HepG2 (cell line): ENCODE measurements around the gene ANKS3. TPM values are rescaled to one million over a fixed set of nuclear protein-coding genes. Genes with fewer than 3 reads are reported as not detected.
A peak's percentile ranks its signal among the peaks of the same experiment; 100 is the strongest.

ENCODE experiments used
- CREM ChIP-seq, 2 experiments: sonication (generic) in 1 of 2; formaldehyde crosslinking in 1 of 2; IDR thresholded peaks; 2 replicates each; pipeline versions ENCODE4 v1.4.0 to v1.6.1; 2016 to 2020; ENCODE audit warnings: antibody characterized with exemption in 1 of 2, mild to moderate bottlenecking in 1 of 2, missing genetic modification reagents in 1 of 2
- EEA1 ChIP-seq: sonication (generic); formaldehyde crosslinking; IDR thresholded peaks from 2 replicates; pipeline ENCODE4 v1.5.1; 2020; ENCODE audit warnings: mild to moderate bottlenecking, missing genetic modification reagents, borderline replicate concordance
- HMG20B ChIP-seq: conservative IDR thresholded peaks from 2 replicates; pipeline ENCODE4 v1.6.1; 2016; ENCODE audit warnings: missing genetic modification reagents, missing compliant biosample characterization
- PCBP2 ChIP-seq: fragments of 200-400 bp; formaldehyde crosslinking; optimal IDR thresholded peaks from 2 replicates; pipeline ENCODE3; 2018; ENCODE audit warnings: low read length, low read depth; ENCODE audit not compliant: poor library complexity, severe bottlenecking
- POLR2AphosphoS5 ChIP-seq: IDR thresholded peaks from 2 replicates; pipeline ENCODE4 v1.6.1; 2012; ENCODE audit warnings: low read depth, low read length
- ZNF317 ChIP-seq: sonication (generic); formaldehyde crosslinking; IDR thresholded peaks from 2 replicates; pipeline ENCODE4 v1.5.0; 2020; ENCODE audit warnings: mild to moderate bottlenecking, missing genetic modification reagents
- ZNF333 ChIP-seq: sonication (generic); formaldehyde crosslinking; IDR thresholded peaks from 2 replicates; pipeline ENCODE4 v1.4.0; 2020; ENCODE audit warnings: mild to moderate bottlenecking, missing genetic modification reagents, borderline replicate concordance
- ZNF441 ChIP-seq: sonication (generic); formaldehyde crosslinking; IDR thresholded peaks from 2 replicates; pipeline ENCODE4 v1.7.0; 2021; ENCODE audit warnings: missing genetic modification reagents, borderline replicate concordance
- ZNF550 ChIP-seq: sonication (generic); formaldehyde crosslinking; IDR thresholded peaks from 2 replicates; pipeline ENCODE4 v1.4.0; 2020; ENCODE audit warnings: mild to moderate bottlenecking, missing genetic modification reagents, borderline replicate concordance
- polyA plus RNA-seq, 8 experiments: library from polyadenylated mRNA; depleted of rRNA in 3 of 8; stranded (reverse) in 7 of 8; unstranded in 1 of 8; fragments of >200 nt; fragmentation: Illumina TruSeq in 4 of 8; extraction: Trizol in 4 of 8; gene quantifications; 2 replicates each; pipeline versions ENCODE4 v1.2.1 to v1.2.3, GENCODE V29; 2011 to 2016; ENCODE audit warnings: low read depth in 4 of 8, missing spikeins in 1 of 8, mixed read lengths in 1 of 8; ENCODE audit not compliant: insufficient read depth in 1 of 8
- total RNA-seq, 5 experiments: library from RNA; depleted of rRNA; stranded (reverse); fragments of >200 nt; fragmentation: Illumina TruSeq; extraction: Trizol; gene quantifications; 2 replicates each; pipeline ENCODE4 v1.2.3, GENCODE V29; 2016; ENCODE audit warnings: low read depth in 1 of 5
- TF ChIP-seq, protein P1 (sequence below): sonication (generic); formaldehyde crosslinking; IDR thresholded peaks from one replicate; pipeline ENCODE4 v1.5.1; 2020; ENCODE audit warnings: mild to moderate bottlenecking, missing genetic modification reagents; ENCODE audit errors: not compliant biosample characterization
- TF ChIP-seq, protein P2 (sequence below): IDR thresholded peaks from 2 replicates; pipeline ENCODE4 v1.6.1; 2016
- TF ChIP-seq, protein P3 (sequence below): sonication (generic); formaldehyde crosslinking; IDR thresholded peaks from 2 replicates; pipeline ENCODE4 v1.8.0; 2022; ENCODE audit warnings: mild to moderate bottlenecking, missing genetic modification reagents
- TF ChIP-seq, protein P4 (sequence below): sonication (generic); formaldehyde crosslinking; IDR thresholded peaks from 2 replicates; pipeline ENCODE4 v1.5.1; 2020; ENCODE audit warnings: mild to moderate bottlenecking, missing genetic modification reagents, borderline replicate concordance
- TF ChIP-seq, protein P5 (sequence below): sonication (generic); formaldehyde crosslinking; IDR thresholded peaks from 2 replicates; pipeline ENCODE4 v1.4.0; 2020; ENCODE audit warnings: missing genetic modification reagents

The ANKS3 gene
- total and polyA plus RNA-seq, 2 of the 13 experiments (the other 11 are each of a cell fraction or from before 2014, with no cell fraction given), result 11.4 to 15.9 TPM

DNA sequence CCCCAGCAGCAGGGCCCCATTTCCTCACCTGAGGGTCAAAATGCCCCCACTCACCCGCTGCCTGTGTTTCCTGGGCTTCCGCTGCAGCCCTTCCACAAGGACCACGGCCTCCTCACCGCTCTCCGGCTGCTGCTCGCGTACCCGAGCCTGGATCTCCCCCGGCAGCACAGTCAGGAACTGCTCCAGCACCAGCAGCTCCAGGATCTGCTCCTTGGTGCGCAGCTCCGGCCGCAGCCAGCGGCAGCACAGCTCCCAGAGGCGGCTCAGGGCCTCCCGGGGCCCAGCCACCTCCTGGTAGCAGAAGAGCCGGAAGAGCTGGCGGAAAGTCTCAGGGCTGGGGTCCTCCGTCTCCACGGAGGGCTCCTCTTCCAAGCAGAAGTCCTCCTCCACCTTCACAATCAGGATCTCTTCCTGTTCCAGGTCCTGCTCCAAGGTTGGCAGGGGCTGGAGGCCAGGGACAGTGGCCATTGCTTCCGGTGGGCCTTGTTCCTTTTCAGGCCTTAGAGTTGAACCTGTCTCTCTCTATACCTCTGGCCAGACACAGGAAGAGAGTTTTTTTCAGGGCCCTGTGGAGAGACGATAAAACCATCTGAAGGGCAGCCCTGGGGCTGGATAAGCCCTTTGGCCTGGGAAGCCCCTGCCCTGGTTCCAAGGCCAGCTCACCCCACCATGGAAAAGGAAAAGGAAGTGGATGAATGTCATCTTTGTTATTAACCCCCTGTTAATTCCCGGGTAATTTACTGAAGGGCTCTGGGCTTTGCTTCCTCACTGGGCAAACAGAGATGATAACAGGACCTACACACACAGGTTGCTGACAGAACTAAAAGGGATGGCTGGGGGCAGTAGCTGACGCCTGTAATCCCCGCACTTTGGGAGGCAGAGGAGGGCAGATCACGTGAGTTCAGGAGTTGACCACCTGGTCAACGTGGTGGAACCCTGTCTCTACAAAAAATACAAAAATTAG lies 31.7 kb upstream of the ANKS3 start (continued):
- TF ChIP-seq, protein P1, sequence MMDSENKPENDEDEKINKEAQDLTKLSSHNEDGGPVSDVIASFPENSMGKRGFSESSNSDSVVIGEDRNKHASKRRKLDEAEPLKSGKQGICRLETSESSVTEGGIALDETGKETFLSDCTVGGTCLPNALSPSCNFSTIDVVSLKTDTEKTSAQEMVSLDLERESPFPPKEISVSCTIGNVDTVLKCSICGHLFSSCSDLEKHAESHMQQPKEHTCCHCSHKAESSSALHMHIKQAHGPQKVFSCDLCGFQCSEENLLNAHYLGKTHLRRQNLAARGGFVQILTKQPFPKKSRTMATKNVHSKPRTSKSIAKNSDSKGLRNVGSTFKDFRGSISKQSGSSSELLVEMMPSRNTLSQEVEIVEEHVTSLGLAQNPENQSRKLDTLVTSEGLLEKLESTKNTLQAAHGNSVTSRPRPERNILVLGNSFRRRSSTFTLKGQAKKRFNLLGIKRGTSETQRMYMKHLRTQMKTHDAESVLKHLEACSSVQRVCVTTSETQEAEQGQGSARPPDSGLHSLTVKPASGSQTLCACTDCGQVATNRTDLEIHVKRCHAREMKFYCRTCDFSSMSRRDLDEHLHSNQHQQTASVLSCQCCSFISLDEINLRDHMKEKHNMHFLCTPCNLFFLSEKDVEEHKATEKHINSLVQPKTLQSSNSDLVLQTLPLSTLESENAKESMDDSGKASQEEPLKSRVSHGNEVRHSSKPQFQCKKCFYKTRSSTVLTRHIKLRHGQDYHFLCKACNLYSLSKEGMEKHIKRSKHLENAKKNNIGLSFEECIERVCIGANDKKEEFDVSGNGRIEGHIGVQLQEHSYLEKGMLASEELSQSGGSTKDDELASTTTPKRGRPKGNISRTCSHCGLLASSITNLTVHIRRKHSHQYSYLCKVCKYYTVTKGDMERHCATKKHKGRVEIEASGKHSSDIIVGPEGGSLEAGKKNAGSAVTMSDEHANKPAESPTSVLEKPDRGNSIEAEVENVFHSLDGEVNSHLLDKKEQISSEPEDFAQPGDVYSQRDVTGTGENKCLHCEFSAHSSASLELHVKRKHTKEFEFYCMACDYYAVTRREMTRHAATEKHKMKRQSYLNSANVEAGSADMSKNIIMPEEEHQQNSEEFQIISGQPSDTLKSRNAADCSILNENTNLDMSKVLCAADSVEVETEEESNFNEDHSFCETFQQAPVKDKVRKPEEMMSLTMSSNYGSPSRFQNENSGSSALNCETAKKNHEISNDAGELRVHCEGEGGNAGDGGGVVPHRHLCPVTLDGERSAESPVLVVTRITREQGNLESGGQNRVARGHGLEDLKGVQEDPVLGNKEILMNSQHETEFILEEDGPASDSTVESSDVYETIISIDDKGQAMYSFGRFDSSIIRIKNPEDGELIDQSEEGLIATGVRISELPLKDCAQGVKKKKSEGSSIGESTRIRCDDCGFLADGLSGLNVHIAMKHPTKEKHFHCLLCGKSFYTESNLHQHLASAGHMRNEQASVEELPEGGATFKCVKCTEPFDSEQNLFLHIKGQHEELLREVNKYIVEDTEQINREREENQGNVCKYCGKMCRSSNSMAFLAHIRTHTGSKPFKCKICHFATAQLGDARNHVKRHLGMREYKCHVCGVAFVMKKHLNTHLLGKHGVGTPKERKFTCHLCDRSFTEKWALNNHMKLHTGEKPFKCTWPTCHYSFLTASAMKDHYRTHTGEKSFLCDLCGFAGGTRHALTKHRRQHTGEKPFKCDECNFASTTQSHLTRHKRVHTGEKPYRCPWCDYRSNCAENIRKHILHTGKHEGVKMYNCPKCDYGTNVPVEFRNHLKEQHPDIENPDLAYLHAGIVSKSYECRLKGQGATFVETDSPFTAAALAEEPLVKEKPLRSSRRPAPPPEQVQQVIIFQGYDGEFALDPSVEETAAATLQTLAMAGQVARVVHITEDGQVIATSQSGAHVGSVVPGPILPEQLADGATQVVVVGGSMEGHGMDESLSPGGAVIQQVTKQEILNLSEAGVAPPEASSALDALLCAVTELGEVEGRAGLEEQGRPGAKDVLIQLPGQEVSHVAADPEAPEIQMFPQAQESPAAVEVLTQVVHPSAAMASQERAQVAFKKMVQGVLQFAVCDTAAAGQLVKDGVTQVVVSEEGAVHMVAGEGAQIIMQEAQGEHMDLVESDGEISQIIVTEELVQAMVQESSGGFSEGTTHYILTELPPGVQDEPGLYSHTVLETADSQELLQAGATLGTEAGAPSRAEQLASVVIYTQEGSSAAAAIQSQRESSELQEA, result no peak
- no peak for TF ChIP-seq PCBP2
- TF ChIP-seq, protein P2, sequence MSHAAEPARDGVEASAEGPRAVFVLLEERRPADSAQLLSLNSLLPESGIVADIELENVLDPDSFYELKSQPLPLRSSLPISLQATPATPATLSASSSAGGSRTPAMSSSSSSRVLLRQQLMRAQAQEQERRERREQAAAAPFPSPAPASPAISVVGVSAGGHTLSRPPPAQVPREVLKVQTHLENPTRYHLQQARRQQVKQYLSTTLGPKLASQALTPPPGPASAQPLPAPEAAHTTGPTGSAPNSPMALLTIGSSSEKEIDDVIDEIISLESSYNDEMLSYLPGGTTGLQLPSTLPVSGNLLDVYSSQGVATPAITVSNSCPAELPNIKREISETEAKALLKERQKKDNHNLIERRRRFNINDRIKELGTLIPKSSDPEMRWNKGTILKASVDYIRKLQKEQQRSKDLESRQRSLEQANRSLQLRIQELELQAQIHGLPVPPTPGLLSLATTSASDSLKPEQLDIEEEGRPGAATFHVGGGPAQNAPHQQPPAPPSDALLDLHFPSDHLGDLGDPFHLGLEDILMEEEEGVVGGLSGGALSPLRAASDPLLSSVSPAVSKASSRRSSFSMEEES (CRISPR knock-in tag), result no peak
- TF ChIP-seq ZNF317, result peak; percentile 37; the same call in 1 of the 2 replicates
- peak; percentile 39; the same call in 1 of the 2 replicates for TF ChIP-seq CREM (IDR thresholded peaks at IDR 0.05)
- no peak for TF ChIP-seq CREM (CRISPR knock-in tag; IDR thresholded peaks at IDR 0.05)
- TF ChIP-seq, protein P3, sequence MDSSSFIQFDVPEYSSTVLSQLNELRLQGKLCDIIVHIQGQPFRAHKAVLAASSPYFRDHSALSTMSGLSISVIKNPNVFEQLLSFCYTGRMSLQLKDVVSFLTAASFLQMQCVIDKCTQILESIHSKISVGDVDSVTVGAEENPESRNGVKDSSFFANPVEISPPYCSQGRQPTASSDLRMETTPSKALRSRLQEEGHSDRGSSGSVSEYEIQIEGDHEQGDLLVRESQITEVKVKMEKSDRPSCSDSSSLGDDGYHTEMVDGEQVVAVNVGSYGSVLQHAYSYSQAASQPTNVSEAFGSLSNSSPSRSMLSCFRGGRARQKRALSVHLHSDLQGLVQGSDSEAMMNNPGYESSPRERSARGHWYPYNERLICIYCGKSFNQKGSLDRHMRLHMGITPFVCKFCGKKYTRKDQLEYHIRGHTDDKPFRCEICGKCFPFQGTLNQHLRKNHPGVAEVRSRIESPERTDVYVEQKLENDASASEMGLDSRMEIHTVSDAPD (CRISPR knock-in tag), result no peak
- no peak for TF ChIP-seq HMG20B (CRISPR knock-in tag)
- TF ChIP-seq, protein P4, sequence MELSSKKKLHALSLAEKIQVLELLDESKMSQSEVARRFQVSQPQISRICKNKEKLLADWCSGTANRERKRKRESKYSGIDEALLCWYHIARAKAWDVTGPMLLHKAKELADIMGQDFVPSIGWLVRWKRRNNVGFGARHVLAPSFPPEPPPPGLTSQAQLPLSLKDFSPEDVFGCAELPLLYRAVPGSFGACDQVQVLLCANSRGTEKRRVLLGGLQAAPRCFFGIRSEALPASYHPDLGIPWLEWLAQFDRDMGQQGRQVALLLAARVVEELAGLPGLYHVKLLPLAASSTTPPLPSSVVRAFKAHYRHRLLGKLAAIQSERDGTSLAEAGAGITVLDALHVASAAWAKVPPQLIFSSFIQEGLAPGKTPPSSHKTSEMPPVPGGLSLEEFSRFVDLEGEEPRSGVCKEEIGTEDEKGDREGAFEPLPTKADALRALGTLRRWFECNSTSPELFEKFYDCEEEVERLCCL (CRISPR knock-in tag), result no peak
- no peak for TF ChIP-seq POLR2AphosphoS5
- TF ChIP-seq ZNF333, result peak; percentile 42; the same call in 1 of the 2 replicates
- TF ChIP-seq ZNF441 (CRISPR knock-in tag), result no peak
- TF ChIP-seq EEA1 (CRISPR knock-in tag), result no peak
- TF ChIP-seq, protein P5, sequence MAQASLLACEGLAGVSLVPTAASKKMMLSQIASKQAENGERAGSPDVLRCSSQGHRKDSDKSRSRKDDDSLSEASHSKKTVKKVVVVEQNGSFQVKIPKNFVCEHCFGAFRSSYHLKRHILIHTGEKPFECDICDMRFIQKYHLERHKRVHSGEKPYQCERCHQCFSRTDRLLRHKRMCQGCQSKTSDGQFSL (CRISPR knock-in tag), result no peak
- no peak for TF ChIP-seq ZNF550 (CRISPR knock-in tag)
